ENCODE results near the gene CNGB1.

The CNGB1 gene

GRCh38 chr16:57971848-57972247 is 920 bp upstream of the CNGB1 start:
- no peak for DNase-seq

- no peak for DNase-seq
Measured at GRCh38 chr16:57970319-57970718, 609 bp downstream of the CNGB1 start.

- no peak for DNase-seq
Measured at GRCh38 chr16:57969451-57970123, 1.3 kb downstream of the CNGB1 start.

GRCh38 chr16:57967916-57968315 is 3.0 kb downstream of the CNGB1 start:
- no peak for DNase-seq

- no peak for DNase-seq
Measured at GRCh38 chr16:57966986-57967385, 3.9 kb downstream of the CNGB1 start.

- DNase-seq, result no peak
Measured at GRCh38 chr16:57966204-57966771, 4.6 kb downstream of the CNGB1 start.

- DNase-seq, result no peak
Measured at GRCh38 chr16:57964157-57964700, 6.7 kb downstream of the CNGB1 start.

- no peak for DNase-seq
Measured at GRCh38 chr16:57962756-57963155, 8.2 kb downstream of the CNGB1 start.

GRCh38 chr16:57962046-57962445 is 8.9 kb downstream of the CNGB1 start:
- no peak for DNase-seq

- DNase-seq, result no peak
Measured at GRCh38 chr16:57961538-57961937, 9.4 kb downstream of the CNGB1 start.

- no peak for DNase-seq
Measured at GRCh38 chr16:57960826-57961472, 10.0 kb downstream of the CNGB1 start.

GRCh38 chr16:57960310-57960709 is 10.6 kb downstream of the CNGB1 start:
- DNase-seq, result no peak

- no peak for DNase-seq
Measured at GRCh38 chr16:57959804-57960203, 11.1 kb downstream of the CNGB1 start.

GRCh38 chr16:57959121-57959520 is 11.8 kb downstream of the CNGB1 start:
- no peak for DNase-seq

- no peak for DNase-seq
Measured at GRCh38 chr16:57958544-57958943, 12.4 kb downstream of the CNGB1 start.

GRCh38 chr16:57957673-57958392 is 13.1 kb downstream of the CNGB1 start:
- no peak for DNase-seq

GRCh38 chr16:57956924-57957672 is 13.8 kb downstream of the CNGB1 start:
- no peak for DNase-seq

GRCh38 chr16:57956270-57956808 is 14.6 kb downstream of the CNGB1 start:
- DNase-seq, result no peak

GRCh38 chr16:57955572-57956188 is 15.2 kb downstream of the CNGB1 start:
- no peak for DNase-seq

GRCh38 chr16:57953857-57954256 is 17.1 kb downstream of the CNGB1 start:
- no peak for DNase-seq

- no peak for DNase-seq
Measured at GRCh38 chr16:57952909-57953308, 18.0 kb downstream of the CNGB1 start.

Measured in stimulated activated CD4-positive, alpha-beta T cell treated with anti-CD3 and anti-CD28 coated beads, Interleukin-4, amount 100 ng/mL, for 1 hour (primary cell).